Stimulated activated CD8-positive, alpha-beta memory T cell treated with anti-CD3 and anti-CD28 coated beads, Interleukin-4, amount 100 ng/mL, for 1 hour (primary cell): ENCODE results near the gene RAB22A.

Source experiments
- DNase-seq, 2 donors: peaks; one replicate each; pipeline ENCODE4 v3.0.0-alpha.2; 2020; ENCODE audit warnings: low read depth in 2 of 2, low spot score in 1 of 2

The RAB22A gene

GRCh38 chr20:58309591-58310290 lies at the start of gene RAB22A:
RAB22A (plus strand) TSS chr20:58309715; CDS start chr20:58309977, 262 bp downstream.
- peak in 1 of 2 donors; percentile 71 for DNase-seq

GRCh38 chr20:58260006-58260405 lies 49.5 kb upstream of the RAB22A start:
- no peak for DNase-seq

GRCh38 chr20:58261660-58262059 lies 47.9 kb upstream of the RAB22A start:
- no peak for DNase-seq

GRCh38 chr20:58264271-58264670 lies 45.2 kb upstream of the RAB22A start:
- DNase-seq, result no peak

GRCh38 chr20:58267389-58268215 lies 41.9 kb upstream of the RAB22A start:
- DNase-seq, result no peak

GRCh38 chr20:58268421-58268821 lies 41.1 kb upstream of the RAB22A start:
- DNase-seq, result no peak

- no peak for DNase-seq
These were observed 40.4 kb upstream of the RAB22A start for GRCh38 chr20:58268936-58269619.

GRCh38 chr20:58271606-58272351 lies 37.7 kb upstream of the RAB22A start:
- DNase-seq, result no peak

GRCh38 chr20:58274384-58274783 lies 35.1 kb upstream of the RAB22A start:
- DNase-seq, result no peak

GRCh38 chr20:58277107-58277506 lies 32.4 kb upstream of the RAB22A start:
- DNase-seq, result no peak

- no peak for DNase-seq
These were observed 31.7 kb upstream of the RAB22A start for GRCh38 chr20:58277578-58278472.

- DNase-seq, result no peak
These were observed 22.8 kb upstream of the RAB22A start for GRCh38 chr20:58286729-58287128.

- no peak for DNase-seq
These were observed 21.9 kb upstream of the RAB22A start for GRCh38 chr20:58287638-58288037.

GRCh38 chr20:58289143-58289542 lies 20.4 kb upstream of the RAB22A start:
- DNase-seq, result no peak

- no peak for DNase-seq
These were observed 16.1 kb upstream of the RAB22A start for GRCh38 chr20:58293453-58293852.

GRCh38 chr20:58294497-58295455 lies 14.7 kb upstream of the RAB22A start:
- DNase-seq, result no peak

GRCh38 chr20:58296051-58296837 lies 13.3 kb upstream of the RAB22A start:
- no peak for DNase-seq

- no peak for DNase-seq
These were observed 12.1 kb upstream of the RAB22A start for GRCh38 chr20:58297394-58297793.
